ENCODE data around the gene SMC3.
"Not testable (repeated sequence)": the region's sequence is repeated elsewhere in the genome, so short reads cannot be mapped to it uniquely, and the experiment has no call there.

SMC3 gene

DNA sequence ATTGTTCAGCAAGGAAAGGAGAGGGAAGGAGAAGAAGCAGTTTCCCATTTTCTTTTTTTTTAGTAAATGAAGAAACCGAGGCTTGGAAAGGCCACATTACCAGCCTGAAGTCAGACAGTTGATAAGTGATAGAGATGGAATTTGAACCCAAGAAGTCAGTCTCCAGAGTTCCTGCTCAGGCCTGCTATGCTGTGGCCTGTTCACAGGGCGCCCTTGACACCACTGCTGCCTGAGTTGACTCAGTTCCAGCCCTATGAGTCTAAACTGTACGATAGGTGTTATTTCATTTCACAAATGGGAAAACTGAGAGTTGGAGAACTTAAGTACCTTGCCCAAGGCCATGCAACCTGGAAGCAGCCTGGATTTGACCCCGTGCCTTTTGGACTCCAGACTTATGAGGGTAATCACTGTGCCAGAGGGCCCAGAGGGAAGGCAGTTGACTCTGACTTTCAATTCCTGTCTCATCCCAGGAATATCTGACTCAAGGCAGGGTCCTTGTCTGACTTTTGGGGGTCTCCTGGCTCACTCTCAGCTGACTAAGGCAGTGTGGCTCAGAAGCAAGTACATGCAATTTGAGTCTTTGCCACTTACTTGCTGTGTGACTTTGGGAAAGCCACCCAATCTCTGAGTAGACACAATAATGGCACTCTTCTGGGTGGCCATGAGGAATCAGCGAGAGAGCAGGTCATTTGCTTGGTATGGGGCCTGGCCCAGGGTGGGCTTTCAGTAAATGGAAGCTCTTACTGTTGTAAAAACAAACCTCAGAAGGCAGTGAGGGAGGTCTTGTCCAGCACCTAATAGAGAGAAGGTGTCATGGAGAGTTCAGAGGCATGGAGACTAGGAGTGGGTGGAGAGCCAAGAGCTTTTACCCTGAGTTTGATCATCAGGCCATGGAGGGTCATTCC lies 58.7 kb downstream of the SMC3 start:
- no peak for DNase-seq (ENCODE audit: low spot score)

- DNase-seq (ENCODE audit: low spot score): no peak
Observed at GRCh38 chr10:110628161-110628560, 60.7 kb downstream of the SMC3 start.

DNA sequence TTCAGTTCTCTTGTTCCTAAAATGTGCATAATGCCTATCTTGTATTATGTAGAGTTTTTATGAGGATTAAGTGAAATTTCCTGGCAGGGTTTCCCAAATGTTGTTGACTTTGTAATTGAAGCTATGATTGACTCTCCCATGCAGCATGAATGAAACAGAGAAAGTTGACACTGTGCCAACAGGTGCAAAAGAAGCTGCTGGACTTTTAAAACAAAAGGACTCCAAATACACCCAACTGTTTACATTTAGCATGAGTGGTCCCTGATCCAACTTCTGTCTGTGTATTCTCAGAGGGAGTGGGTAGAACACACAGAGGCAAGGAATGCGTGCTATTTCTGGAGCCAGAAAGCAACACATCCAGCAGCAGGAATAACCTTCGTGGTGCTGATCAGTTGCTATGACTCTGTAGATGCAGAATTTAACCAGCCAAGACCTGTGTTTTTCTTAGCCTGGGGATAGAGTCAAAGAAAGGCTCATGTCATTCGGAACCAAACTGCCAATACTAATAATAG lies 62.2 kb downstream of the SMC3 start:
- DNase-seq (ENCODE audit: low spot score): no peak

DNA sequence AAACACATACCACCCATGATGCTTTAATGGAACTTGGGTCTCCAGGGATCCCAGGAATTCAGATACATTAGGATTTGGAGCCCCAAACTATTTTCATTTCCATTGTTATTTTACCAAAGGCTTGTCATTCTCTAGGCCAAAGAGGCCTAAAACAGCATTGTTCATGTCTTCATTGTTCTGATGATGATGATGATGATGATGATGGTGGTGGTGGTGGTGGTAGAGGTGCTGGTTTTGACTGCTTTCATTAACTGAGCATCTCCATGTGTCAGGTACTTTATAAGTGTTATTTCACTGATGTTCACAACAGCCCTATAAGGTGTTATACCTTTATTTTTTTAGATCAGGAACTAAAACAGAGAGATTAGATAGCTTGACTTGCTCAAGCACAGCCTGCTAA lies 64.4 kb downstream of the SMC3 start:
- no peak for DNase-seq (ENCODE audit: low spot score)

DNA sequence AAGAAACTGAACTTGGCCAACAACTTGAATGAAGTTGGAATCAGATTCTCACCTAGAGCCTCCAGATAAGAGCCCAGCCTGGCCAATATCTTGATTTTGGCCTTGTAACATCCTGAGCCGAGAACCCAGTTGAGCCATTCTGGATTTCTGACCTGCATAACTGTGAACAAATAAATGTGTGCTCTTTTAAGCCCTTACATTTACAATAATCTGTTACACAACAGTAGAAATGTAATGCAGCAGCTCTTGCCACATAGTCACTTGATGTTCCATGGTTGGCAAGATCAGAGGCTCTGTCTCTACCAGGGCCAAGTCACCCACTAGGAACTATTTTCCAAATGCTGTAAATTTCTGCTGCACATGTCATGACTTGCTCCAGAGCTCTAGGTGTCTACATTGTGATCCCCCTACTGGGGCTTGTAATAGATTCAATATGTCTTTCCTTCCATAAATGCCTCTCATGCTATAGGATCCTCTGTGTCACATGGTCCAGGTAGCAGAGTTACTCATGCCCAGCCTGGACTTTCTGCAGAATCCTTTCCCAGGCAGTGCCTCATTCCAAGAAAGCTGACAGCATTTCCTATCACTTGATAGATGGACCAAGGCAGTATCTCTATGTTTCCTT lies 65.2 kb downstream of the SMC3 start:
- no peak for DNase-seq (ENCODE audit: low spot score)

- DNase-seq (ENCODE audit: low spot score): no peak
Observed at GRCh38 chr10:110634527-110635209, 67.2 kb downstream of the SMC3 start.

- no peak for DNase-seq (ENCODE audit: low spot score)
Observed at GRCh38 chr10:110636572-110636931, 69.1 kb downstream of the SMC3 start.

- DNase-seq (ENCODE audit: low spot score): no peak
Observed at GRCh38 chr10:110636932-110637557, 69.5 kb downstream of the SMC3 start.

- no peak for DNase-seq (ENCODE audit: low spot score)
Observed at GRCh38 chr10:110637558-110638053, 70.1 kb downstream of the SMC3 start.

DNA sequence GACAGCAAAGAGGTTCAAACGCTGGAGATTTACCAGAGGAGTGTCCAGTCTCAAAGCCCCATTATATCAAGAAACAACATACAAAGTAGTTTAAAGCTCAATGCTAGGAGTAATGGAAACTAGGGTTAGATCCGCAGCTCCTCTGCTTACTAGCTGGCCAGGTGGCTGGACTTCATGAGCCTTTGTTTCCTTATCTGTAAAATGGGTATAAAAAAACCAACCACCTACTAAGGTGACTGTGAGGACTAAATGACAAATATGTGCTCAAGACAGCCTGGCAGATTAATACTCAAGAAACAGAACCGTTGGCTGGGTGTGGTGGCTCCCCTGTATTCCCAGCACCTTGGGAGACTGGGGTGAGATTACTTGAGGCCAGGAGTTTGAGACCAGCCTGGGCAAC lies 70.8 kb downstream of the SMC3 start:
- DNase-seq (ENCODE audit: low spot score): no peak

DNA sequence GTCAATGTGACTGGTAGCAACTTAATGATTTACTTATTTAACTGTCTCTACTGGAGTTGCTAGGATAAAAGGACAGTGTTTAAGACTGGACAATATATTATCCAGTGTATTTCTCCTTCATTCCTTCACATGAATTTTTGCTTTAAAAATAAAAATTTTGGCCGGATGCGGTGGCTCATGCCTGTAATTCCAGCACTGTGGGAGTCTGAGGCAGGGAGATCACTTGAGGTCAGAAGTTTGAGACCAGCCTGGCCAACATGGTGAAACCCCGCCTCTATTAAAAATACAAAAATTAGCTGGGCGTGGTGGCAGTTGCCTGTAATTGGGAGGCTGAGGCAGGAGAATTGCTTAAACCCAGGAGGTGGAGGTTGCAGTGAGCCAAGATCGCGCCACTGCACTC lies 71.6 kb downstream of the SMC3 start:
- not testable (repeated sequence) for DNase-seq (ENCODE audit: low spot score)

GRCh38 chr10:110639858-110640257 lies 72.4 kb downstream of the SMC3 start:
- DNase-seq (ENCODE audit: low spot score): not testable (repeated sequence)

- no peak for DNase-seq (ENCODE audit: low spot score)
Observed at GRCh38 chr10:110641256-110641655, 73.8 kb downstream of the SMC3 start.

DNA sequence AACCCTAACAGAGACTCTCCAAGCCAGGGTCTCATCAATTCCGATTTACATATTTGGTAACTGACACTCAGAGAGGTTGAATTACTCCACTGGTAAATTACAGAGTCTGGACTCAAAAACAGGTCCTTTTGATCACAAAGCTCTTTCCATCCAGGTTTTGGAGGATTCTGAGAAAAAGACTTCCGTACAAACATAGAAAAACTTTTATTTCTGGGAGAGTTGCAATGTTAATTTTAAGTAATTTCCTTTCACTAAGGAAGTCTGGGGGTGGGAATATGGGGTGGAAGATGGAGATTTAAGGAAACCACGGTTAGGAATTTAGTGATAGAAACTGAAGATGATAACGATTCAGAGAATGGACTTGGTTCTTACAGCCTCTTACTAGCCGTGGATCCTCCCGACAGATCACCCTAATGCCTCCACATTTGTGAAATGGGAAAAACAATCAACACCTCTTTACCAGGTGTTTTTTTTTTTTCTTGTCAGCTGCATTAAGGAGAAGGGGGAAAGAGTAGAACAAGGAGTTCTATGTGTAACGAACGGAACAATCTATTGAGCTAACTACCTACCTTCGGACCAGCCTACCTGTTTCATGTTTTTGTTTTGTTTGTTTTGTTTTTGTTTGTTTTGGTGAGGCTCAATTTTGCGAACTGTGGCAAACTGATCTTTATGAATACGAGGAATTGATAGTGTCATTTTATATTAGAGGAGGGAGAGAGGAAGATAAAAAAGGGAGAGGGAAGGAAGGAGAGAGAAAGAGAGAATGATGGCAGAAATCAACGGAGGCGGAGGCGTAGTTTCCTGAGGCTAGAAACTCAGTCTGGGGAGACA lies 74.9 kb downstream of the SMC3 start:
- no peak for DNase-seq (ENCODE audit: low spot score)

DNA sequence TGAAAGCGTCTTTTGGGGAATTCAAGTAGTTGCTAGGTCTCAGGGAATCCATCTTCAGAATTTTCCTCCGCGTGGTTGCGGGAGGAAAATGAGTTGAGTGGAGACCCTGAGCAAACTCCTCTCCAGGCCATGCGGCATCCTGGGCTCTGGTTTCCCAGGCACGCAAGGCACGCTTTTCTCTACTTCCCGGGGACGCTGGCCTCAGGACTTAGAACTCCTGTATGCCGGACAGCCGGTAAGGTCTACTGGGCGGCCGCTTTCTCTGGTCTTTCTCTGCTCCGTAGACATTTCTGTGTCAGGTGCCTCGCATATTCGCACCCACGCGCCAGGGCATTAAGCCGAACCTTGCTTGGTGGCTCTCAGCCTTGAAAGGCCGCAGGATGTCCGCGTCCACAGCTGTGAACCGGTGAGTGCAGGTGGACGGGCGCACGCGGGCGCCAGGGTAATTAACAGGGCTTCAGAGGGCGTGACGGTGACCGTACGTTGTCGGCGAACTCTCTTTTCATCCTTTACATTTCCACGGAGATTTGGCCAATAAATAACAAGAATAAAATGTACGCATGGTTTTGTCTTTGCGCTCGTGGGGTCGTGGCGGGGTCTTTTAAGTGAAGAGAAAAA lies 75.6 kb downstream of the SMC3 start:
- DNase-seq (ENCODE audit: low spot score): no peak

GRCh38 chr10:110643653-110644597 lies 76.4 kb downstream of the SMC3 start, which contains the start of gene RBM20:
Gene RBM20 (plus strand): TSS chr10:110644336. CDS start chr10:110644455, 119 bp downstream.
- no peak for DNase-seq (ENCODE audit: low spot score)

DNA sequence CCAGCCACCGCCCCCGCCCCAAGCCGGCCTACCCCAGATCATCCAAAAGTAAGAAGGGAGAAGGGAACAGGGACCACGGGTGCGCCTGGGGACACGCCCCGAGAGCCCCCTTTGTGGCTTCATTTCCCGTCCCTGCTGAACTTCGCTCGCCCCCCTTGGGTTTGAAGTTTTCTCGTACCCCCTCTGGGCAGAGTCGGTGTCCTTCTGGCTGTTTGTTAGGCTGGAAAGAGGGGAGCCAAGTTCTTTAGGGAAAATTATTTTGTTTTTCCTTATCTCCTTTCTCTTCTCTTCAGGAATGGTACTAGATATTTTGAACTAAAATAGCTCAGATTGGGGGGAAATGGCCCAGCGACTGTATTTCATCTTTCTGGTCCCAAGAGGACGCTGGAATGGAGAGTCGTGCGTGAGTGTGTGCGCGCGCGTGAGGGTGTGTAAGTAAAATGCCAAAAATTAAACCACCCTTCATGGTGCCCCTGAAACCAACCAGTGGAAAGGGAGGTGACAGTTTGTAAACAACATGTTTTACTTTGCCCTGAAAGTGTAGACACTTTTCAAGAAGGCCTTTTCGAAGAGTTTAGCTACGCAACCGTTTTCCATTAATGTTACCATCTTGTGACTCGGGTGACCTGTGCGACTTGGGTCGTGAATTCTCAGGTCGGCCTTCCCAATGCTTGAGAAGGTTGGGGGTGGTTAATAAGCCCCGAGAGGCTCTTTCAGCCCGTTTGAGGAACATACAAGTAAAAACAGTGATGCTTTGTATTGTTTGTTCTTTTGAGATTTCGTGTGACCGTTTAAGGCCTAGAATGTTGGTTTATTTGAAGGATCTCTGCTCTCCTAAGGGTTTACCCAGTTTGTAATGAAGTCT lies 77.3 kb downstream of the SMC3 start:
- no peak for DNase-seq (ENCODE audit: low spot score)

- DNase-seq (ENCODE audit: low spot score): no peak
Observed at GRCh38 chr10:110646417-110647135, 79.1 kb downstream of the SMC3 start.
